ENCODE measurements around the gene CATSPERB. TPM values are rescaled to one million over a fixed set of nuclear protein-coding genes. Genes with fewer than 3 reads are reported as not detected.

Gene CATSPERB
- total and polyA plus RNA-seq, 2 of the 8 experiments (the other 6 are each of a cell fraction or from before 2014, with no cell fraction given) = 0.11 to 0.30 TPM

GRCh38 chr14:91685600-91685999 is 46.3 kb downstream of the CATSPERB start:
- H3K27me3 ChIP-seq (replicated peaks in 1 of 4; ENCODE audit: control insufficient read depth in 3 of 4, extremely low read depth in 1 of 4, insufficient read depth in 3 of 4, low read length in 3 of 4) = no peaks in the 10 kb centered on the region
- TF ChIP-seq POLR2AphosphoS5 (IDR thresholded peaks at IDR 0.05; ENCODE audit: low read depth, low read length) = no peak
- TF ChIP-seq EZH2 (IDR thresholded peaks at IDR 0.05; ENCODE audit: low read depth, low read length, severe bottlenecking) = no peak
- TF ChIP-seq RBBP5 (IDR thresholded peaks at IDR 0.05; ENCODE audit: borderline replicate concordance, low read depth, low read length) = no peak
- no peak for TF ChIP-seq USF2 (IDR thresholded peaks at IDR 0.05; ENCODE audit: low read length)
- no peak for TF ChIP-seq CBX8 (IDR thresholded peaks at IDR 0.05; ENCODE audit: borderline replicate concordance, low read depth, low read length)
- no peak for TF ChIP-seq KDM1A (IDR thresholded peaks at IDR 0.05; ENCODE audit: borderline replicate concordance, low read length)
- no peak for TF ChIP-seq POLR2A (IDR thresholded peaks at IDR 0.05; ENCODE audit: control extremely low read depth in 1 of 2, low read depth in 2 of 2, low read length in 2 of 2)
- TF ChIP-seq JUN (IDR thresholded peaks at IDR 0.05; ENCODE audit: low read depth, low read length) = no peak
- no peak for TF ChIP-seq BCL11A (IDR thresholded peaks at IDR 0.05; ENCODE audit: low read depth in 2 of 2, low read length in 2 of 2)
- no peak for TF ChIP-seq MAX (IDR thresholded peaks at IDR 0.05)
- TF ChIP-seq RAD21 (IDR thresholded peaks at IDR 0.05 in 1 of 2, conservative IDR thresholded peaks at IDR 0.05 in 1 of 2; ENCODE audit: low read depth in 2 of 2, low read length in 2 of 2) = no peak
- no peak for TF ChIP-seq CEBPB (IDR thresholded peaks at IDR 0.05; ENCODE audit: low read depth, low read length)
- TF ChIP-seq SP4 (IDR thresholded peaks at IDR 0.05; ENCODE audit: low read length) = no peak
- no peak for TF ChIP-seq SUZ12 (IDR thresholded peaks at IDR 0.05; ENCODE audit: low read length)

More at GRCh38 chr14:91685600-91685999, 46.3 kb downstream of the CATSPERB start:
- no peaks in the 10 kb centered on the region for H3K4me1 ChIP-seq (replicated peaks in 1 of 4; ENCODE audit: control insufficient read depth in 3 of 4, insufficient read depth in 4 of 4, low read length in 3 of 4)
- no peak overlapping the region for H3K18ac ChIP-seq (ENCODE audit: extremely low read depth, low read length)
- no peak overlapping the region for H2AFZ ChIP-seq (ENCODE audit: low read length)
- no peaks in the 10 kb centered on the region for H3K36me3 ChIP-seq (ENCODE audit: control insufficient read depth in 2 of 4, insufficient read depth in 4 of 4, low read length in 3 of 4)
- H2BK20ac ChIP-seq (ENCODE audit: low read length) = no peak overlapping the region
- H2BK12ac ChIP-seq (ENCODE audit: low read depth, low read length) = no peak overlapping the region
- DNase-seq (ENCODE audit: low read depth in 1 of 2, low spot score in 2 of 2) (no peak), FAIRE-seq (no peak)
- H3K79me2 ChIP-seq (ENCODE audit: control insufficient read depth in 1 of 2, insufficient read depth in 2 of 2, low read length in 2 of 2) = no peaks in the 10 kb centered on the region
- no peak overlapping the region for H3K23ac ChIP-seq (ENCODE audit: insufficient read length)
- H2BK120ac ChIP-seq (replicated peaks; ENCODE audit: low read depth, low read length) = no peak overlapping the region
- no peak overlapping the region for H3K9ac ChIP-seq (replicated peaks in 1 of 4; ENCODE audit: extremely low read depth in 1 of 4, low read depth in 3 of 4, low read length in 3 of 4)
- ChIA-PET CTCF (ENCODE audit: partially characterized antibody) (no interaction called here), POLR2A (ENCODE audit: partially characterized antibody) (no interaction called here)
- H3K9me3 ChIP-seq (ENCODE audit: insufficient read depth in 2 of 2, low read depth in 1 of 2, low read length in 1 of 2) = peaks cover 4 to 16% of the 10 kb centered on the region in 2 experiments; a peak in 2 of 4 replicates
- no peak overlapping the region for H4K5ac ChIP-seq (ENCODE audit: insufficient read length, low read depth, low read length)
- no peaks in the 10 kb centered on the region for H3K79me1 ChIP-seq (ENCODE audit: low read depth, low read length)
- no peak overlapping the region for H3K4ac ChIP-seq (replicated peaks; ENCODE audit: insufficient read length, low read depth, low read length)
- H3K14ac ChIP-seq (ENCODE audit: insufficient read length) = no peak overlapping the region
- no peak overlapping the region for H2AK5ac ChIP-seq (ENCODE audit: low read depth, low read length)
- no peak overlapping the region for H3K56ac ChIP-seq (replicated peaks; ENCODE audit: insufficient read length, low read depth, low read length)
- H3K23me2 ChIP-seq (ENCODE audit: low read depth, low read length) = no peaks in the 10 kb centered on the region
- H4K20me1 ChIP-seq (replicated peaks in 1 of 2; ENCODE audit: control insufficient read depth in 1 of 2, insufficient read depth in 2 of 2, low read length in 2 of 2) = no peaks in the 10 kb centered on the region
- H3K27ac ChIP-seq (ENCODE audit: low read depth, low read length) = no peak overlapping the region
- WGBS, 2 experiments (ENCODE audit: extremely low coverage in 1 of 2, insufficient coverage in 1 of 2, insufficient read length in 1 of 2, insufficient replicate concordance in 2 of 2, low coverage in 1 of 2, low lambda C conversion rate in 2 of 2, missing lambda C conversion rate in 1 of 2) = 77% methylated on average over 1 of the region's 1 CpG; no CpG with 5 or more reads in 1 of the 2 experiments
- no peak overlapping the region for H3K4me2 ChIP-seq (ENCODE audit: insufficient read depth in 1 of 2, low read depth in 2 of 2, low read length in 2 of 2)
- H2BK5ac ChIP-seq (ENCODE audit: low read depth, low read length) = no peak overlapping the region
- no peak overlapping the region for H4K8ac ChIP-seq (ENCODE audit: extremely low read depth, insufficient read depth, low read length)
- no peak overlapping the region for H2BK15ac ChIP-seq (ENCODE audit: low read length)
- H4K91ac ChIP-seq (replicated peaks; ENCODE audit: insufficient read length, low read length) = no peak overlapping the region
- no peak overlapping the region for H3K4me3 ChIP-seq (ENCODE audit: extremely low read depth in 1 of 4, insufficient read depth in 2 of 4, low read depth in 3 of 4, low read length in 4 of 4)

All from H1 (cell line).